ENCODE results near the gene ASTE1. TPM values are rescaled to one million over a fixed set of nuclear protein-coding genes. Genes with fewer than 3 reads are reported as not detected.

The ASTE1 gene
- total RNA-seq, 2 donors from 2014 or later, result 6.1 to 7.7 TPM

DNA sequence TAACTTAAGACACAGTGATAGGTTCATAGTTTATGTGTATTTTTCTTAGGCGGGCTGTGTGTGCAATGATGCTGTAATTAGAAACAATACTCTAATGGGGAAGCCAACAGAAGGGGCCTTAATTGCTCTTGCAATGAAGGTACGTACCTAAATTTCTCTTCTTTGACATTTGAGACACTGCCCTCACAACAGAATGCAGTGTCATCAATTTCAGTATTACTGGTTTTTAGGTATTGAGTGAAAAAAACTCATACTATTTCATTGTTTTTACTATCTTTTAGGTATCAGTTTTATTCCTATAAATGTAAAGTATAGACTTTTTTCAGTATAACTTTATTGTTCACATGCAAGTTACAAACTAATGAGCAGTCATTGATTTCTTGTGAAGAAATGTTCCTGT, 59.3 kb downstream of the ASTE1 start:
- Histone ChIP-seq H3K4me1 (replicated peaks) (no peaks in the 10 kb centered on the region), H3K4me3 (no peak overlapping the region), H3K27me3 (replicated peaks; ENCODE audit: insufficient read depth) (no peaks in the 10 kb centered on the region), H3K9me3 (no peaks in the 10 kb centered on the region), H3K27ac (no peak overlapping the region), H3K36me3 (no peaks in the 10 kb centered on the region)
- intact Hi-C loops (cut with DNase I), result no loop called here
- TF ChIP-seq, protein P1, sequence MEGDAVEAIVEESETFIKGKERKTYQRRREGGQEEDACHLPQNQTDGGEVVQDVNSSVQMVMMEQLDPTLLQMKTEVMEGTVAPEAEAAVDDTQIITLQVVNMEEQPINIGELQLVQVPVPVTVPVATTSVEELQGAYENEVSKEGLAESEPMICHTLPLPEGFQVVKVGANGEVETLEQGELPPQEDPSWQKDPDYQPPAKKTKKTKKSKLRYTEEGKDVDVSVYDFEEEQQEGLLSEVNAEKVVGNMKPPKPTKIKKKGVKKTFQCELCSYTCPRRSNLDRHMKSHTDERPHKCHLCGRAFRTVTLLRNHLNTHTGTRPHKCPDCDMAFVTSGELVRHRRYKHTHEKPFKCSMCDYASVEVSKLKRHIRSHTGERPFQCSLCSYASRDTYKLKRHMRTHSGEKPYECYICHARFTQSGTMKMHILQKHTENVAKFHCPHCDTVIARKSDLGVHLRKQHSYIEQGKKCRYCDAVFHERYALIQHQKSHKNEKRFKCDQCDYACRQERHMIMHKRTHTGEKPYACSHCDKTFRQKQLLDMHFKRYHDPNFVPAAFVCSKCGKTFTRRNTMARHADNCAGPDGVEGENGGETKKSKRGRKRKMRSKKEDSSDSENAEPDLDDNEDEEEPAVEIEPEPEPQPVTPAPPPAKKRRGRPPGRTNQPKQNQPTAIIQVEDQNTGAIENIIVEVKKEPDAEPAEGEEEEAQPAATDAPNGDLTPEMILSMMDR (IDR thresholded peaks at IDR 0.05), result no peak
- TF ChIP-seq POLR2A (IDR thresholded peaks at IDR 0.05) (no peak), POLR2AphosphoS5 (IDR thresholded peaks at IDR 0.05) (no peak)
- WGBS, result 95% methylated on average over 2 of the region's 2 CpGs
- no peak for DNase-seq (ENCODE audit: low spot score)

DNA sequence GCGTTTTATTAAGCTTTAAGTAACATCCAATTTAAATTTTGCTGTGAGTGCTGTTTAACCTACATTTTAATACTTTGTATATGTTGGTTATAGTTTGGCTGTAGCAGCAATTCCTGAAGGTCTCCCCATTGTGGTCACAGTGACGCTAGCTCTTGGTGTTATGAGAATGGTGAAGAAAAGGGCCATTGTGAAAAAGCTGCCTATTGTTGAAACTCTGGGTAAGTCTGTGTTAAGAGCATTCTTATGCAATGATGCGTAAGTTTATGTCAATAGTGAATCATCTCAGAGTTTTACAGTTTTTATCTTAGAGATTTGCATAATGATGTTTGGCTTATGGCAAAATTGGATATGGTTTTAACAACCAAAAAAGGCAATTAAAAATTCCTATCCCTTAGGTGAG, 62.7 kb downstream of the ASTE1 start:
- WGBS, result 70% methylated on average over 3 of the region's 3 CpGs
- intact Hi-C loops (cut with DNase I), result no loop called here
- no peaks in the 10 kb centered on the region for H3K36me3 ChIP-seq

More for the DNA sequence above, 62.7 kb downstream of the ASTE1 start:
- Histone ChIP-seq H3K9me3 (no peaks in the 10 kb centered on the region), H3K27me3 (replicated peaks; ENCODE audit: insufficient read depth) (no peaks in the 10 kb centered on the region), H3K4me3 (no peak overlapping the region), H3K27ac (no peak overlapping the region), H3K4me1 (replicated peaks) (no peaks in the 10 kb centered on the region)
- DNase-seq (ENCODE audit: low spot score), result no peak
- TF ChIP-seq, protein P1 (IDR thresholded peaks at IDR 0.05), result no peak
- TF ChIP-seq POLR2A (IDR thresholded peaks at IDR 0.05) (no peak), POLR2AphosphoS5 (IDR thresholded peaks at IDR 0.05) (no peak)

Other genes starting within 250 kb of the ASTE1 start
- gene ATP2C1, start 132.7 kb downstream of the ASTE1 start, total RNA-seq, result 100 to 1,000 TPM; 123 to 158 TPM
- gene NEK11, start 52 bp upstream of the ASTE1 start, total RNA-seq, result 10 to 100 TPM in 1 of 2 donors, 1 to 10 TPM in 1; 7.4 to 14.0 TPM

All from prostate gland (tissue), 2 donors.